Measurements from ENCODE around the gene PRKCZ. TPM values are rescaled to one million over a fixed set of nuclear protein-coding genes. Genes with fewer than 3 reads are reported as not detected.

Gene PRKCZ
- total and polyA plus RNA-seq, 2 of the 4 experiments (the other 2 are of a cell fraction), result 2.0 to 3.5 TPM

GRCh38 chr1:2065699-2066098, 15.5 kb downstream of the PRKCZ start:
- dilution Hi-C loops (cut with HindIII; ENCODE audit: low sequenced_read_pairs, unreplicated experiment) (no loop called here), in situ Hi-C loops (cut with MboI; ENCODE audit: low sequenced_read_pairs) (no loop called here), intact Hi-C loops (cut with micrococcal nuclease) (no loop called here)
- ChIA-PET POLR2A (ENCODE audit: unreplicated experiment) (interaction anchor here (0.6 kb wide), 1 partner anchor 23 kb away, joined by 4 read pairs; no protein-coding TSS in a partner anchor), CTCF (no interaction called here)
- no peak overlapping the region for H2BK20ac ChIP-seq (ENCODE audit: low read depth, low read length)
- no peak overlapping the region for H3K56ac ChIP-seq (ENCODE audit: extremely low read depth, insufficient read depth, low read length)
- H3K4me1 ChIP-seq (ENCODE audit: control insufficient read depth, insufficient read depth, low read length), result no peaks in the 10 kb centered on the region
- H4K8ac ChIP-seq (ENCODE audit: low read depth in 2 of 2, low read length in 2 of 2), result no peak overlapping the region
- H3K18ac ChIP-seq (ENCODE audit: low read depth, low read length), result no peak overlapping the region
- no peak overlapping the region for H2AFZ ChIP-seq (replicated peaks; ENCODE audit: low read length, poor library complexity)
- no peaks in the 10 kb centered on the region; the same call in 1 of the 2 replicates for H3K9me3 ChIP-seq (ENCODE audit: control insufficient read depth, insufficient read depth, low read length)
- no peaks in the 10 kb centered on the region for H3K36me3 ChIP-seq (ENCODE audit: control insufficient read depth, insufficient read depth, low read length)
- no peak overlapping the region for H2BK15ac ChIP-seq (ENCODE audit: low read depth, low read length)
- H4K91ac ChIP-seq (ENCODE audit: insufficient read depth, low read depth, low read length), result no peak overlapping the region
- ATAC-seq (ENCODE audit: low read depth) (no peak), DNase-seq (no peak)
- H3K27me3 ChIP-seq (ENCODE audit: control insufficient read depth, insufficient read depth, low read length), result peaks cover 5% of the 10 kb centered on the region
- no peak overlapping the region for H2AK9ac ChIP-seq (replicated peaks; ENCODE audit: low read depth, low read length, poor library complexity)
- no CpG with 5 or more reads among the region's 4 CpGs for WGBS, 2 experiments (ENCODE audit: extremely low coverage in 2 of 2, insufficient read length in 1 of 2)
- H3K9me1 ChIP-seq (ENCODE audit: insufficient read depth, low read length), result no peaks in the 10 kb centered on the region
- no peak overlapping the region for H3K23ac ChIP-seq (ENCODE audit: low read depth, low read length)
- no peak overlapping the region for H4K5ac ChIP-seq (ENCODE audit: low read depth, low read length)
- H2BK5ac ChIP-seq (ENCODE audit: low read depth, low read length, poor library complexity, severe bottlenecking), result no peak overlapping the region
- no TSS peak for BruUV-seq (replicated peaks)
- H3K4me3 ChIP-seq (ENCODE audit: insufficient read depth, low read depth, low read length), result no peak overlapping the region
- no peak overlapping the region for H3K4ac ChIP-seq (ENCODE audit: low read depth, low read length)
- no peak overlapping the region for H2AK5ac ChIP-seq (ENCODE audit: low read depth, low read length)
- H4K20me1 ChIP-seq (ENCODE audit: insufficient read depth, low read length), result no peaks in the 10 kb centered on the region
- no peak overlapping the region for H3K9ac ChIP-seq (ENCODE audit: low read depth, low read length)
- TF ChIP-seq SMC3 (IDR thresholded peaks at IDR 0.05; ENCODE audit: low read depth, low read length) (no peak), USF2 (IDR thresholded peaks at IDR 0.05; ENCODE audit: low read depth, low read length) (no peak), FOS (IDR thresholded peaks at IDR 0.05; ENCODE audit: low read depth, low read length) (no peak), RCOR1 (IDR thresholded peaks at IDR 0.05; ENCODE audit: insufficient replicate concordance, low read length) (no peak), CTCF (conservative IDR thresholded peaks at IDR 0.05; ENCODE audit: low read depth, low read length) (no peak), MXI1 (IDR thresholded peaks at IDR 0.05; ENCODE audit: borderline replicate concordance, low read depth, low read length) (no peak), POLR2A (IDR thresholded peaks at IDR 0.05; ENCODE audit: low read depth, low read length) (no peak), CHD1 (IDR thresholded peaks at IDR 0.05; ENCODE audit: low read depth, low read length) (no peak), RAD21 (IDR thresholded peaks at IDR 0.05; ENCODE audit: low read length) (no peak), CEBPB (IDR thresholded peaks at IDR 0.05; ENCODE audit: low read depth, low read length) (no peak), BHLHE40 (IDR thresholded peaks at IDR 0.05; ENCODE audit: low read depth, low read length) (no peak), MAZ (IDR thresholded peaks at IDR 0.05; ENCODE audit: borderline replicate concordance, low read depth, low read length) (no peak), RFX5 (IDR thresholded peaks at IDR 0.05; ENCODE audit: low read depth, low read length) (no peak), NFE2L2 (IDR thresholded peaks at IDR 0.05; ENCODE audit: low read depth, low read length) (no peak), ELK1 (IDR thresholded peaks at IDR 0.05; ENCODE audit: borderline replicate concordance, low read depth, low read length) (no peak), MAFK (IDR thresholded peaks at IDR 0.05; ENCODE audit: low read depth, low read length) (no peak)
- H3K4me2 ChIP-seq (ENCODE audit: low read depth, low read length), result no peak overlapping the region
- H3K79me1 ChIP-seq (ENCODE audit: low read depth in 1 of 2, low read length in 2 of 2), result no peaks in the 10 kb centered on the region
- no peak overlapping the region for H2BK120ac ChIP-seq (ENCODE audit: low read depth, low read length)
- no peak overlapping the region for H3K27ac ChIP-seq (ENCODE audit: insufficient read depth, low read length)
- H3K14ac ChIP-seq (replicated peaks; ENCODE audit: low read depth, low read length), result no peak overlapping the region
